ENCODE measurements around the gene CAPN15. TPM values are rescaled to one million over a fixed set of nuclear protein-coding genes. Genes with fewer than 3 reads are reported as not detected.
A peak's percentile ranks its signal among the peaks of the same experiment; 100 is the strongest.

CAPN15 gene
- total RNA-seq, 2 experiments from 2014 or later, result 113 to 121 TPM

DNA sequence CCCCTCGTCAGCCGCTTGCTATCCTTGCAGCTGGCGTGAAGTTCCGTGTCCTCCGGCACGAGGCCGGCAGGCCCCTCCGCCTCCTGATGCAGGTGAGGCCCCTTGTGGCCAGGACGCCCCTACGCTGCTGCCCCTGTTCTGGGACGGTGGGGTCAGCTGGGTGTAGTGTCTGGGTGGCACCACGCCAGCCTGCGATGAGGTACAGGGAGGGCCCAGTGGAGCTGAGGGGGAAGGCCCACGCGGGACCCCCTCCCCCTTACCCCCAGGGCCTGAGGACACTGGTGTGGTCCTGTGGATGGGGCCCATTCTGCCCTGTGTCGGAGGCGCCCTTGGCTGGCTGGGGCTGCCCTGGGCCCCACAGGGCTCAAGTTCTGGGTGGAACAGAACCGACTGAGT is 54.7 kb downstream of the CAPN15 start:
- DNase-seq (no peak), ATAC-seq (no peak)
- CTCF ChIA-PET, result interaction anchor here (1.3 kb wide), 1 partner anchor 16 kb away, joined by 4 read pairs; the partner anchor contains the start of gene NHLRC4
- H3K27me3 Mint-ChIP-seq, result no peaks in the 10 kb centered on the region
- H3K27ac Mint-ChIP-seq, result no peak overlapping the region
- no peaks in the 10 kb centered on the region for H3K36me3 Mint-ChIP-seq
- H3K4me3 Mint-ChIP-seq, result no peak overlapping the region
- peaks cover 8% of the 10 kb centered on the region for H3K4me1 Mint-ChIP-seq
- no peaks in the 10 kb centered on the region for H3K9me3 Mint-ChIP-seq (ENCODE audit: low read depth)

DNA sequence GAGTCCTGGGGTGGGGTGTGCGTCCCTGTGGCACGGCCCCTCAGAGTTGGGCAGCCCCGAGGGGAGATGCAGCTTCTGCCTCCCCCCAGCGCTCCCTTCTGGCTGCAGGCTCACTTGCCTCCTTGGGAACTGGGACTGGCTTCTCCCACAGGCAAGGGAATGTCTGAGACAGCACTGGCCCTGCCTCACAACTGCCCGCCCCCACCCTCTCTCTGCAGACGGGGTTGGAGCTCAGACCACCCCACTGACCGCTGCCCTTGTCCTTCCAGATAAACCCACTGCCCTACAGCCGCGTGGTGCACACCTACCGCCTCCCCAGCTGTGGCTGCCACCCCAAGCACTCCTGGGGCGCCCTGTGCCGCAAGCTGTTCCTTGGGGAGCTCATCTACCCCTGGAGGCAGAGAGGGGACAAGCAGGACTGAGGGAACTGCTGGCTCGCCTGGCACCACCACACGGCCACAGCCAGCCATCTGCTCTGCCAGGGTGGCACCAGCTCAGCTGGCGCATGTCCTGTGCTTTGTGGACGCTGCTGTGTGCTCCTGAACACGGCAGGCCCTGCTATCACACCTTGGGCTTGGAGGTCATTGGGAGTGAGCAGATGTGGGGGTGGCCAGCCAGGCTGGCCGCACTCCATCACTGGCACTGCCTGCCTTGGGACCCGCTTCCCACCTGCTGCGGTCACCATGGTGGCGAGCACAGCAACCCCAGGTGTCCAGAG is 55.3 kb downstream of the CAPN15 start:
- no peak overlapping the region for H3K27ac Mint-ChIP-seq
- no peak overlapping the region for H3K4me3 Mint-ChIP-seq
- no peaks in the 10 kb centered on the region for H3K36me3 Mint-ChIP-seq
- DNase-seq, result no peak
- H3K27me3 Mint-ChIP-seq, result no peaks in the 10 kb centered on the region
- ATAC-seq, result no peak
- no peaks in the 10 kb centered on the region for H3K9me3 Mint-ChIP-seq (ENCODE audit: low read depth)
- H3K4me1 Mint-ChIP-seq, result peaks cover 12% of the 10 kb centered on the region
- CTCF ChIA-PET, result interaction anchor here (1.3 kb wide), 1 partner anchor 16 kb away, joined by 4 read pairs; the partner anchor contains the start of gene NHLRC4

DNA sequence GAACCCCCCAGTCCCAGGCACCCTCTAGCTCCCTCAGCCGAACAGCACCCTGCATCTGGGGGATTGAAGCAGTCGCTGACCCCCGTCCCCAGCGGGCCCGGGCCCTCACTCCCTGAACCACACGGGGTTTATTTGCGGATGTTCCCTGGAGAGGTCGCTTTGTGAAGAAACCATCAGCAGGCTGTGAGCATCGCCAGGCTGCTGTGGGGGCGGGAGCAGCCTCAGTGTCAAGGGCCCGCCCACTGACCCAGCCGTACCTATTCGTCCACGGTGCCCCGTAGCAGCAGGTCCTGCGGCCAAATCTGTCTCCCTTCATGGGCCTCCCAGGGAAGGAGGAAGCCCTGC is 55.9 kb downstream of the CAPN15 start:
- ATAC-seq (no peak), DNase-seq (no peak)
- Mint-ChIP-seq H3K36me3 (no peaks in the 10 kb centered on the region), H3K27ac (no peak overlapping the region), H3K4me3 (no peak overlapping the region), H3K27me3 (no peaks in the 10 kb centered on the region), H3K9me3 (ENCODE audit: low read depth) (no peaks in the 10 kb centered on the region), H3K4me1 (peaks cover 16% of the 10 kb centered on the region)
- CTCF ChIA-PET, result no interaction called here

DNA sequence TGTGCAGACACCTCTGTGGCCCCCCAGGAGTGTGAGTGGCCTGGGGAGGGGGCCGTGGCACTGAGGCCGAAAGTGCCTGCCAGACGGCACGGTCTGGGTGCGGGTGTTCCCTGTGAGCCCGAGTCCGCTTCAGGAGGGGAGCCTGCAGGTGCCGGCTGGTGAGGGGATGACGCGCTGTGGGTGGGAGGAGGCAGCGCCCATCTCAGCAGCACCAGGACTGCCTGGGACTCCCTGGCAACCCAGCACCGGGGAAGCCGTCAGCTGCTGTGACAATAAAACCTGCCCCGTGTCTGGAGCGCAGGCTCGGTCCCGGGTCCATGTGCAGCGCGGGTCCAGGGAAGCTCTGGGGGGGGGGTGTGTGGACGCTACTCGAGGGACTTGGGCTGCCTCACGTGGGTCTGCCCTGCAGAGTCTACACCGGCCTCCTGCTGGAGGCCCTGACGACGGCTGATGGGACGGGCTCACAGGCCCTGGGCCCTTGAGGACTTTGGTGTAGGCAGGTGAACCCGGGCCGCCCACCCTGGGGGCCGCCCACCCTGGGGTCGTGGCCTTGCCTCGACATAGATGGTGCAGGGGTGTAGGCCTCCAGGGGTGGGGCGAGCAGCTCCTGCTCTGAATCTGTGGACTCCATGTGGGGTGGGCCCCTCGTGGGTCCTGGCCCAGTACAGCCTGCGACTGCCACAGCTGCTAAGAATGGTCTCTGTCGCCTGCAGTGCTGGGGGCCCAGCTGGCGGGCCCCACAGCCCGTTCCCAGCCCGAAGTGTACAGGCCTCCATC is 56.5 kb downstream of the CAPN15 start:
- H3K27ac Mint-ChIP-seq, result no peak overlapping the region
- DNase-seq, result no peak
- peaks cover 16% of the 10 kb centered on the region for H3K4me1 Mint-ChIP-seq
- no peak overlapping the region for H3K4me3 Mint-ChIP-seq
- H3K9me3 Mint-ChIP-seq (ENCODE audit: low read depth), result no peaks in the 10 kb centered on the region
- no peaks in the 10 kb centered on the region for H3K27me3 Mint-ChIP-seq
- CTCF ChIA-PET, result no interaction called here
- H3K36me3 Mint-ChIP-seq, result no peaks in the 10 kb centered on the region
- ATAC-seq, result no peak

DNA sequence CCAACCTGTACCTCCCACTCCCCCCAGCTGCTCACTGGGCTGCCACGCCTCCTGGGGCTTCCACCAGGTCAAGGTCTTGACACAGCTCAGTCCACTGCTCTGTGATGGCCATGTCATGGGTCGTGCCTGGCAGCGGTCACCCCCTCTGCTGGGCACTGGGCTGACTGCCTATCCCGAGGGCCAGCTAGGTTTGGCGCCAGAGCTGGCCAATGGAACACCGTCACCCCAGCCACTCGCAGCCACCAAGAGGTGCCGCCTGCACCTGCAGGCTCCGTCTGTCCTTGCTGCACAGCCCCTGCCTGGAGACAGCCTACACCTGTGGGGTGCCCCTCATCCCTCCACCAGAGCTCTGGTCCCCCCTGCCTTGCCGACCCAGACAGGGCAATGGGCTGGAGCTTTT is 57.8 kb downstream of the CAPN15 start:
- no peaks in the 10 kb centered on the region for H3K27me3 Mint-ChIP-seq
- ATAC-seq (no peak), DNase-seq (no peak)
- H3K27ac Mint-ChIP-seq, result no peak overlapping the region
- no peaks in the 10 kb centered on the region for H3K36me3 Mint-ChIP-seq
- CTCF ChIA-PET, result no interaction called here
- H3K4me1 Mint-ChIP-seq, result peaks cover 14% of the 10 kb centered on the region
- H3K4me3 Mint-ChIP-seq, result no peak overlapping the region
- no peaks in the 10 kb centered on the region for H3K9me3 Mint-ChIP-seq (ENCODE audit: low read depth)

DNA sequence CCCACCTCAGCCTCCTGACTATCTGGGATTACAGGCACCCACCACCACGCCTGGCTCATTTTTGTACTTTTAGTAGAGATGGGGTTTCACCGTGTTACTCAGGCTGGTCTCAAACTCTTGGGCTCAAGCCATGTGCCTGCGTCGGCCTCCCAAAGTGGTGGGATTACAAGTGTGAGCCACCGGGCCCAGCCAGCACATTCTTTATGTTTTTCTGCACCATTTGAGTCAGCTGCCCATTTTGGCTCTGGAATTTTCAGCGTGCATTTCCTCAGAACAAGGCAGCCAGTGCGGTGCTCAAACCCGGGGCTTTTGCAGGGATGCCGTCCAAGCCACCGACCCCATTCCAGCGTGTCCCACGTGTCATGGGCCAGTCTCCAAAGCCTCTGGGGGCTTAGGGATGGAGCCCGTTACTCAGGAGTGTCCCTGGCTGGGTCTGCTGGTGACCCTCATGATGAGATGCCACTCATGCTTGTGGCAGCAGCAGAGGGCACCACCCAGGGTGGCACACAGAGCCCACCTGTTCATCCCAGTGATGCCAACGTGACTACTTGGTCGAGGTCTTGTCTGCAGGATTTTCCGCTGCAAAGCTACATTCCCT is 58.6 kb downstream of the CAPN15 start:
- DNase-seq (no peak), ATAC-seq (no peak)
- Mint-ChIP-seq H3K4me3 (no peak overlapping the region), H3K27ac (no peak overlapping the region), H3K4me1 (peaks cover 21% of the 10 kb centered on the region), H3K27me3 (no peaks in the 10 kb centered on the region), H3K9me3 (ENCODE audit: low read depth) (no peaks in the 10 kb centered on the region), H3K36me3 (no peaks in the 10 kb centered on the region)
- CTCF ChIA-PET, result no interaction called here

DNA sequence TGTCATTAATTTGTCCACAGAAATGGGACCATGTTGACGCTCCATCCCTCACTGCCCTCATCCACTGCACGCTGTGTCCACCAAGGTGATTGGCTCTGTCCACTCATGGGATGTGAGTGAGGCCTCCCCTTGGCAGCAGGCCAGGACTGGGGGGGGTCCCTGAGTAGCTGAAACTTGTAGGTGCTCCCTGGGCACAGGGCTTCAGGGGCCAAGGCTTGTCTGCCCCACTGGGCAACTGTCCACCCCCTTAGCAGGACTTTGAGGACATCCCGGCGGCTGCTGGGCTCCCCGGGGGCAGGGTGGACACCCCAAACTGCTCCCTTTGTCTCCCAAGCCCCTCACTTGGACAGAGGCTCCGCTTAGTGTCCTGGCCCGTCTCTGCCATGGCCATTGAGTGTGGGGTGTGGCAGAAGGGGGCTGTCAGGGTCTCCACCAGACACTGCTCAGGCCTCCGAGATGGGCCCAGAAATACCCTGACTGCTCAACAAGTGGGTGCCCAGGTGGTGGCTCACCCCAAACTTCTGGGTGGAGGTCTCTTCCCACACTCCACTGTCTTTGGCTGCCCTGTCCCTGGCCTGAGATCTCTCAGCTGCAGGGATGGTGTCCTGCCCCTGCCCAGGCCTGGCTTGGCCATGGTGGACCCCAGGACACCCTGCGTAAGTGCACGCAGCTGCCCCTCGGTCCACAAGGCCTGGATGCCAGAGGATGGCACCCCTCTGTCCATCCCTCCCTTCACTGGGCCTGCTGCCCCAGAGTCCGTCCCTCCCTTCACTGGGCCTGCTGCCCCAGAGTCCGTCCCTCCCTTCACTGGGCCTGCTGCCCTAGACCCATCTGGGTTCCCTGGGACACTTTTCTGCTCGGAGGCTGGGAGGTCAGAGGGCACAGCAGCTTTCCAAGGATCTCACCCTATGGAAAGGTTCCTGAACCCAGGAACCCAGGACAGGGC is 59.4 kb downstream of the CAPN15 start:
- ATAC-seq, result no peak
- H3K27ac Mint-ChIP-seq, result peak overlapping the region; percentile 97
- H3K27me3 Mint-ChIP-seq, result no peaks in the 10 kb centered on the region
- H3K9me3 Mint-ChIP-seq (ENCODE audit: low read depth), result no peaks in the 10 kb centered on the region
- CTCF ChIA-PET, result interaction anchor here (1.1 to 2.3 kb wide), 3 partner anchors 8 to 13 kb away, joined by 3 to 9 read pairs (median 5); no protein-coding TSS in a partner anchor
- peaks cover 23% of the 10 kb centered on the region for H3K4me1 Mint-ChIP-seq
- DNase-seq, result no peak
- H3K4me3 Mint-ChIP-seq, result peak overlapping the region; percentile 85
- H3K36me3 Mint-ChIP-seq, result no peaks in the 10 kb centered on the region

DNA sequence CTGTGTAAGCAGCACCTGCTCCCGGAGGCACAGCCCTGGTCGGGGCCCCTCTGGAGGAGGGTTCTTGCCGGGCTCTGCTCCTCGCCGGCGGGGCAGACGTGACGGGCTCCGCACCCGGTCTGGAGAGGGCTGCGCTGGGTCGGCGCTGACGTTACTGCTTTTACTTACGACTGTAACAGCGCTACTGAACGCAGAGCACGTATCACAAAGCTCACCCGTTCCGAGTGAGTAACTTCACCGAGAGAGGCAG is 61.1 kb downstream of the CAPN15 start:
- Mint-ChIP-seq H3K36me3 (no peaks in the 10 kb centered on the region), H3K27ac (peak overlapping the region; percentile 97), H3K4me1 (peaks cover 25% of the 10 kb centered on the region), H3K4me3 (peak overlapping the region; percentile 85), H3K9me3 (ENCODE audit: low read depth) (no peaks in the 10 kb centered on the region), H3K27me3 (no peaks in the 10 kb centered on the region)
- DNase-seq (peak; percentile 78), ATAC-seq (peak; percentile 11)
- CTCF ChIA-PET, result interaction anchor here (1.2 to 2.3 kb wide), 4 partner anchors 10 to 59 kb away, joined by 3 to 9 read pairs (median 4); partner anchors contain the start of gene METTL26

DNA sequence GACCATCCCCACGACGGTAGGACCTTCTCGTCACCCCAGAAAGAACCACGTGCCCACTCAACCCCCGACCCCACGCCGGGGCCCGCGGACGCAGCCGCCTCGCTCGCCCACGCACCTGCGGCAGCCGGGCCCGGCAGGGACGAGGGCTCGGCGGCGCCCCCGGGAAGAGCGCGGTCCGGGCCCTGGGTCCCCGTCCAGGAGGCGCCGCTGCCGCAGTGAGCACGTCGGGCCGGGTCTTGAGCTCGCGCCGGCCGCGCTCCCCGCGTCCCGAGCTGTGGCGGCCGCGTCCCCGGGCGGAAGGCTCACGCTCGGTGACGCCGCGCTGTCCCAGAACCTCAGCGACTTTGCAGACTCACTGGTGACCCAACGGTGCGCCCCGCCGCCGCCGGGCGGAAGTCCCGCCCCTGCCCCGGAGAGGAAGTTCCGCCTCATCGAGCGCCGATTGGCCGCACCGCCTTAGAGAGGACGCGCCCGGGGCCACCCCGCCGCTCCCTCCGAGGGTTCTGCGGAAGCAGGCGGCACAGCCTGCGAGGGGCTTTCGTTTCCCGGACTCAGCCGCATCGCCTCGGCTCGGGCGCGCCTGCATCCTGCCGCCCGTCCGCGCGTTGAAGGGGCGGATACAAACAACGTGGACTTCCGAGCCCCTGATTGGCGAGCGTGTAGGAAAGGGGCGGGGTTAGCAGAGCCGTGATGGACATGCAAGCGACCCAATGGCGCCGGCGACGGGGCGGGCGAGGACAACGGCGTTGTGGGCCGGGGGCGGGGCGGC is 61.6 kb downstream of the CAPN15 start:
- DNase-seq, result peak; percentile 98
- Mint-ChIP-seq H3K36me3 (no peaks in the 10 kb centered on the region), H3K9me3 (ENCODE audit: low read depth) (no peaks in the 10 kb centered on the region), H3K4me3 (peak overlapping the region; percentile 85), H3K4me1 (peaks cover 25% of the 10 kb centered on the region), H3K27ac (peak overlapping the region; percentile 97), H3K27me3 (no peaks in the 10 kb centered on the region)
- peak; percentile 78 for ATAC-seq
- CTCF ChIA-PET, result interaction anchor here (1.2 to 2.3 kb wide), 4 partner anchors 10 to 59 kb away, joined by 3 to 9 read pairs (median 4); partner anchors contain the start of gene METTL26

DNA sequence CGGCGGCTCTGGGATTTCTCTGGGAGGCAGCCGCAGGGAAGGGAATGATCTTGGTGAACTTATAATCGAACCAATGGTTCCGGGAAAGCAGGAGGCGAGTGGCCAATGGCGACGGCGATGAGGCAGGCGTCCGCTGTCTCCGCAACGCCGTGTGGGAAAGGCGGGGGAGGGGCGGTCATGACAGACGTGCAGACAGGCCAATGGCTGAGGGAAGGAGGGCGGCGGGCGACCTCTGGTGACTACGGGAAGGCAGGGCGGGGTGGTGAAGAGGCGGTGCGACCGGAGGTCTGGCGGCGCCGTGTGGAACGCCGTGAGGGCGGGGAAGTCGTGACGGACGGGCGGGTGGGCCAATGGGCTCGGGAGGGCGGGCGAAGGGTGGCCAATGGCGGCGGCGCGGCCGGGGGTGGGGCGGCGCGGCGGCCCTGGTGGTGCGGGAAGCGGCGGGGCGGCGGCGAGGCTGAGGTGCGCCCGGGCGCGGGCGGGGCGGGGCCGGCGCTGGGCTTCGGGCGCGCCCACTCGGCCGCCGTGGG is 62.2 kb downstream of the CAPN15 start, which contains the start of gene RAB40C:
RAB40C (plus strand) TSS at position 409 of the 530 bp plus-strand sequence. CDS start 226 bp downstream, outside the sequence.
- H3K9me3 Mint-ChIP-seq (ENCODE audit: low read depth), result no peaks in the 10 kb centered on the region
- DNase-seq (peak; percentile 99), ATAC-seq (peak; percentile 87)
- peak within 1 kb of the TSS; percentile 85 for H3K4me3 Mint-ChIP-seq
- no peaks in the 10 kb centered on the region for H3K36me3 Mint-ChIP-seq
- CTCF ChIA-PET, result interaction anchor here (0.9 kb wide), 1 partner anchor 46 kb away, joined by 3 read pairs; the partner anchor contains the start of gene METTL26
- H3K4me1 Mint-ChIP-seq, result peaks cover 25% of the 10 kb centered on the region
- H3K27ac Mint-ChIP-seq, result peak within 1 kb of the TSS; percentile 94
- H3K27me3 Mint-ChIP-seq, result no peaks in the 10 kb centered on the region

DNA sequence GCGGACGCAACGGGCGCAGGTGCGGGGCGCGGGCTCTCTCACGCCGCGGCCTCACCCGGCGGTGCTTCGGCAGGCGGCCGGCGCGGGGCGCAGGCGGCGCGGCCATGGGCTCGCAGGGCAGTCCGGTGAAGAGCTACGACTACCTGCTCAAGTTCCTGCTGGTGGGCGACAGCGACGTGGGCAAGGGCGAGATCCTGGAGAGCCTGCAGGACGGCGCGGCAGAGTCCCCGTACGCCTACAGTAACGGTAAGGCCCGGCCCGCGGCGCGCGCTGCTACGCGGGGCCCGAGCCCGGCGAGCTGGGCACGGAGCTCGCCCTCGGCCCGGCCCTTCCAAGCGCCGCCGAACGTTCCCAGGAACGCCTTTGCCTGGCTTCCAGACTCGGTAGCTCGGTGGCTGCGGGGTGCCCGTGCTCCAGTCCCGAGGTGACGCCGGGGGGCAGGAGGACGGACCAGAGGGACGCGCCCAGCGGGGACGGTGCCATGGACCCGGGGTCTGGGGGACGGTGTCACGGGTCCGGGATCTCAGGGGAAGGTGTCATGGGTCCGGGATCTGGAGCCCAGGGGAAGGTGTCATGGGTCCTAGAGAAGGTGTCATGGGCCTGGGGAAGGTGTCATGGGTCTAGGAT is 62.8 kb downstream of the CAPN15 start:
- peak overlapping the region; percentile 73 for H3K4me3 Mint-ChIP-seq
- H3K4me1 Mint-ChIP-seq, result peaks cover 25% of the 10 kb centered on the region
- H3K27me3 Mint-ChIP-seq, result no peaks in the 10 kb centered on the region
- H3K36me3 Mint-ChIP-seq, result no peaks in the 10 kb centered on the region
- ATAC-seq, result peak; percentile 0
- H3K9me3 Mint-ChIP-seq (ENCODE audit: low read depth), result no peaks in the 10 kb centered on the region
- peak; percentile 54 for DNase-seq
- H3K27ac Mint-ChIP-seq, result no peak overlapping the region
- CTCF ChIA-PET, result interaction anchor here (0.9 kb wide), 1 partner anchor 46 kb away, joined by 3 read pairs; the partner anchor contains the start of gene METTL26

DNA sequence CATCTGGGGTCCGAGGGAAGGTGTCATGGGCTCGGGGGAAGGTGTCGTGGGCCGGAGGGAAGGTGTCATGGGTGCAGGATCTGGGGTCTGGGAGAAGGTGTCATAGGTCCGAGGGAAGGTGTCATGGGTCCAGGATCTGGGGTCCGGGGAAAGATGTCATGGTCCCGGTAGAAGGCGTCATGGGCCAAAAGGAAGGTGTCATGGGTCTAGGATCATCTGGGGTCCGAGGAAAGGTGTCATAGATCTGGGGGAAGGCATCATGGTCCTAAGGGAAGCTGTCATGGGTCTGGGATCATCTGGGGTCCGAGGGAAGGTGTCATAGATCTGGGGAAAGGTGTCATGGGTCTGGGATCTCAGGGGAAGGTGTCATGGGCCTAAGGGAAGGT is 63.3 kb downstream of the CAPN15 start:
- Mint-ChIP-seq H3K9me3 (ENCODE audit: low read depth) (no peaks in the 10 kb centered on the region), H3K4me1 (peaks cover 25% of the 10 kb centered on the region), H3K27ac (peak overlapping the region; percentile 24), H3K27me3 (no peaks in the 10 kb centered on the region), H3K36me3 (no peaks in the 10 kb centered on the region), H3K4me3 (peak overlapping the region; percentile 73)
- CTCF ChIA-PET, result interaction anchor here (0.9 kb wide), 1 partner anchor 45 kb away, joined by 3 read pairs; the partner anchor contains the start of gene METTL26
- DNase-seq (no peak), ATAC-seq (no peak)
